BJ (cell line): ENCODE data around the gene CACNG1. TPM values are rescaled to one million over a fixed set of nuclear protein-coding genes. Genes with fewer than 3 reads are reported as not detected.

ENCODE experiments used
- CTCF ChIA-PET: fragments of 350-600 bp; formaldehyde crosslinking; extraction: SDS; loops from one replicate; lab custom pipeline; 2021; ENCODE audit warnings: antibody characterized with exemption, inconsistent platforms; lab: Yijun Ruan, JAX
- POLR2A ChIA-PET: fragments of 300-600 bp; sonication (Branson Sonifier 250); formaldehyde crosslinking; extraction: SDS; loops from one replicate; lab custom pipeline; 2021; ENCODE audit warnings: antibody characterized with exemption; lab: Charles Lee
- DNase-seq: peaks from one replicate; pipeline ENCODE4 v3.0.0-alpha.2; 2011; ENCODE audit warnings: low read depth
- H3K27me3 ChIP-seq: 2 replicates; pipeline ENCODE4 v1.6.0; 2011; ENCODE audit warnings: low read length; ENCODE audit not compliant: control insufficient read depth, insufficient read depth
- H3K36me3 ChIP-seq: 2 replicates; pipeline ENCODE4 v1.5.1; 2011; ENCODE audit warnings: low read length; ENCODE audit not compliant: control insufficient read depth, insufficient read depth
- H3K4me3 ChIP-seq: 2 replicates; pipeline ENCODE4 v1.5.1; 2011; ENCODE audit warnings: low read depth, mild to moderate bottlenecking, control low read depth, low read length
- CTCF ChIP-seq: IDR thresholded peaks from 2 replicates; pipeline ENCODE4 v1.5.1; 2011; ENCODE audit warnings: low read depth, mild to moderate bottlenecking, control low read depth, inconsistent platforms, low read length, moderate library complexity; ENCODE audit not compliant: insufficient read depth
- polyA plus RNA-seq: library from polyadenylated mRNA; depleted of rRNA; stranded (reverse); fragments of >200 nt; gene quantifications from 2 replicates; pipeline ENCODE4 v1.2.3, GENCODE V29; 2011

CACNG1 gene
- polyA plus RNA-seq, 1 experiment = not detected

GRCh38 chr17:67055041-67055443 is 10.7 kb downstream of the CACNG1 start:
- no peak for TF ChIP-seq CTCF
- H3K36me3 ChIP-seq = no peaks in the 10 kb centered on the region
- ChIA-PET CTCF (no interaction called here), POLR2A (no interaction called here)
- DNase-seq = no peak
- H3K27me3 ChIP-seq = 0 out of 2 replicates have a peak, but pooled peaks cover 5% of the 10 kb centered on the region
- no peak overlapping the region for H3K4me3 ChIP-seq

GRCh38 chr17:67055811-67056745 is 11.7 kb downstream of the CACNG1 start:
- no peak for TF ChIP-seq CTCF
- CTCF ChIA-PET = no interaction called here
- no peak for DNase-seq
- Histone ChIP-seq H3K27me3 (0 out of 2 replicates have a peak, but pooled peaks cover 5% of the 10 kb centered on the region), H3K4me3 (no peak overlapping the region), H3K36me3 (no peaks in the 10 kb centered on the region)
- POLR2A ChIA-PET = no interaction called here

- TF ChIP-seq CTCF = no peak
- Histone ChIP-seq H3K4me3 (no peak overlapping the region), H3K27me3 (0 out of 2 replicates have a peak, but pooled peaks cover 5% of the 10 kb centered on the region), H3K36me3 (no peaks in the 10 kb centered on the region)
- DNase-seq = no peak
- ChIA-PET CTCF (interaction anchor here (0.8 kb wide), 1 partner anchor 22 kb away, joined by 3 read pairs; no protein-coding TSS in a partner anchor), POLR2A (no interaction called here)
Observed at GRCh38 chr17:67056746-67057490, 12.6 kb downstream of the CACNG1 start.

- Histone ChIP-seq H3K27me3 (0 out of 2 replicates have a peak, but pooled peaks cover 4% of the 10 kb centered on the region), H3K36me3 (no peaks in the 10 kb centered on the region), H3K4me3 (no peak overlapping the region)
- DNase-seq = no peak
- CTCF ChIA-PET = no interaction called here
- no peak for TF ChIP-seq CTCF
- POLR2A ChIA-PET = no interaction called here
Observed at GRCh38 chr17:67058036-67058435, 13.7 kb downstream of the CACNG1 start.

GRCh38 chr17:67059372-67059771 is 15.0 kb downstream of the CACNG1 start:
- ChIA-PET CTCF (no interaction called here), POLR2A (no interaction called here)
- H3K36me3 ChIP-seq = no peaks in the 10 kb centered on the region
- DNase-seq = no peak
- H3K27me3 ChIP-seq = no peaks in the 10 kb centered on the region
- no peak overlapping the region for H3K4me3 ChIP-seq
- no peak for TF ChIP-seq CTCF
